GM12878 (cell line): ENCODE data around the gene MKX. TPM values are rescaled to one million over a fixed set of nuclear protein-coding genes. Genes with fewer than 3 reads are reported as not detected.

Source experiments
- ATAC-seq: fragments of 200-7000 bp; cut with Tn5 transposase; 3 replicates; pipeline ENCODE4 v1.9.1; 2020; ENCODE audit warnings: mild to moderate bottlenecking, moderate library complexity
- BruUV-seq: library from RNA; stranded (reverse); fragments of 400-500 nt; replicated peaks from 2 replicates; lab custom pipeline; 2021; lab: Mats Ljungman, UMichigan
- CTCF ChIA-PET: fragments of 300-600 bp; sonication (Branson Sonifier 250); formaldehyde crosslinking; extraction: SDS; loops from one replicate; lab custom pipeline; 2021; ENCODE audit warnings: inconsistent platforms; lab: Yijun Ruan, JAX
- POLR2A ChIA-PET: fragments of 350-600 bp; formaldehyde crosslinking; extraction: SDS; loops from one replicate; lab custom pipeline; 2021; ENCODE audit warnings: inconsistent platforms; lab: Charles Lee
- RAD21 ChIA-PET: fragments of 300-600 bp; sonication (Branson Sonifier 250); formaldehyde crosslinking; loops from one replicate; lab custom pipeline; 2023; ENCODE audit warnings: antibody characterized with exemption; ENCODE audit not compliant: unreplicated experiment; lab: Charles Lee
- SMC1A ChIA-PET: fragments of 300-600 bp; sonication (Branson Sonifier 250); formaldehyde crosslinking; loops from one replicate; lab custom pipeline; 2023; ENCODE audit not compliant: unreplicated experiment, uncharacterized antibody; lab: Charles Lee
- DNase-seq: peaks from one replicate; pipeline ENCODE4 v3.0.0-alpha.2; 2011; ENCODE audit warnings: low read depth, low spot score
- FAIRE-seq: peaks from 3 replicates; lab custom pipeline; 2011; peaks lifted over from hg19 to GRCh38; lab: Jason Lieb, UNC
- H2AFZ ChIP-seq: 2 replicates; pipeline ENCODE4 v1.6.0; 2011; ENCODE audit warnings: low read depth, low read length, control low read depth; ENCODE audit not compliant: control insufficient read depth
- H3K27ac ChIP-seq: 2 replicates; pipeline ENCODE4 v1.5.1; 2011; ENCODE audit warnings: control low read depth; ENCODE audit not compliant: control insufficient read depth, insufficient read depth
- H3K27me3 ChIP-seq, 2 experiments: replicated peaks in 1 of 2; 2 replicates each; pipeline versions ENCODE4 v1.6.0 to v1.6.1; 2011; ENCODE audit warnings: low read length in 1 of 2; ENCODE audit not compliant: control insufficient read depth in 2 of 2, insufficient read depth in 2 of 2
- H3K36me3 ChIP-seq, 2 experiments: 2 replicates each; pipeline ENCODE4 v1.5.1; 2011; ENCODE audit warnings: low read length in 1 of 2; ENCODE audit not compliant: control insufficient read depth in 2 of 2, insufficient read depth in 2 of 2
- H3K4me1 ChIP-seq: 2 replicates; pipeline ENCODE4 v1.6.1; 2011; ENCODE audit warnings: mild to moderate bottlenecking, low read length, moderate library complexity, mixed read lengths; ENCODE audit not compliant: control insufficient read depth, insufficient read depth
- H3K4me2 ChIP-seq: 2 replicates; pipeline ENCODE4 v1.6.0; 2011; ENCODE audit warnings: control low read depth; ENCODE audit not compliant: control insufficient read depth, insufficient read depth
- H3K4me3 ChIP-seq: fragments of 200-600 bp; sonication (generic); 2 replicates; pipeline ENCODE4 v1.5.1; 2016
- H3K79me2 ChIP-seq: 2 replicates; pipeline ENCODE4 v1.6.0; 2011; ENCODE audit warnings: low read length; ENCODE audit not compliant: control insufficient read depth, insufficient read depth
- H3K9ac ChIP-seq: 2 replicates; pipeline ENCODE4 v1.8.0; 2011; ENCODE audit warnings: low read length, control low read depth, mixed read lengths; ENCODE audit not compliant: control insufficient read depth, insufficient read depth
- H3K9me3 ChIP-seq: replicated peaks from 3 replicates; pipeline ENCODE4 v1.5.1; 2011; ENCODE audit warnings: mild to moderate bottlenecking, low read length; ENCODE audit not compliant: control insufficient read depth, insufficient read depth
- H4K20me1 ChIP-seq: 2 replicates; pipeline ENCODE4 v1.6.0; 2011; ENCODE audit not compliant: control insufficient read depth, insufficient read depth
- CBFB ChIP-seq: IDR thresholded peaks from 2 replicates; pipeline ENCODE4 v1.6.1; 2016; ENCODE audit warnings: antibody characterized with exemption, low read depth
- CHD2 ChIP-seq: IDR thresholded peaks from 2 replicates; pipeline ENCODE4 v1.6.1; 2011; ENCODE audit warnings: low read depth, low read length, improper control_type of control experiment, borderline replicate concordance
- GABPA ChIP-seq: IDR thresholded peaks from 2 replicates; pipeline ENCODE4 v1.6.1; 2014; ENCODE audit warnings: antibody characterized with exemption, low read depth, mild to moderate bottlenecking, inconsistent platforms
- KDM1A ChIP-seq: fragments of 200-600 bp; sonication (generic); IDR thresholded peaks from 2 replicates; pipeline ENCODE4 v1.6.1; 2016; ENCODE audit warnings: borderline replicate concordance
- KLF5 ChIP-seq: fragments of 450-650 bp; IDR thresholded peaks from 2 replicates; pipeline ENCODE4 v1.6.1; 2014; ENCODE audit warnings: mild to moderate bottlenecking; ENCODE audit not compliant: partially characterized antibody
- LARP7 ChIP-seq: fragments of 450-650 bp; IDR thresholded peaks from 2 replicates; pipeline ENCODE4 v1.6.1; 2017; ENCODE audit warnings: mild to moderate bottlenecking
- MYC ChIP-seq: IDR thresholded peaks from 2 replicates; pipeline ENCODE4 v1.6.1; 2011; ENCODE audit warnings: mild to moderate bottlenecking, low read length, moderate library complexity, inconsistent platforms; ENCODE audit not compliant: insufficient read depth, insufficient replicate concordance, insufficient read length, severe bottlenecking
- NR2C2 ChIP-seq: IDR thresholded peaks from 2 replicates; pipeline ENCODE4 v1.6.1; 2011; ENCODE audit warnings: borderline replicate concordance, low read depth; ENCODE audit not compliant: control insufficient read depth, insufficient read length
- RBBP5 ChIP-seq: fragments of 200-600 bp; sonication (generic); conservative IDR thresholded peaks from 2 replicates; pipeline ENCODE4 v1.6.1; 2016
- SIX5 ChIP-seq: IDR thresholded peaks from 2 replicates; pipeline ENCODE4 v1.6.1; 2011; ENCODE audit warnings: mild to moderate bottlenecking, low read depth, low read length, moderate library complexity; ENCODE audit not compliant: severe bottlenecking
- WGBS: methylation state at CpG from one replicate; pipeline ENCODE4 v1.1.6; 2016; ENCODE audit warnings: low lambda C conversion rate; ENCODE audit not compliant: insufficient replicate concordance, insufficient coverage; ENCODE audit errors: missing lambda C conversion rate; 5-methylcytosine and 5-hydroxymethylcytosine counted together
- in situ Hi-C: fragments of 300-500 bp; cut with MboI; formaldehyde crosslinking; loops from 9 replicates; pipeline ENCODE4 v1.14.3; 2018; ENCODE audit warnings: mixed read lengths
- intact Hi-C: fragments of 100-400 bp; cut with micrococcal nuclease; formaldehyde crosslinking; loops from one replicate; pipeline ENCODE4 v1.14.2; 2022; ENCODE audit not compliant: unreplicated experiment
- polyA plus RNA-seq, 11 experiments: library from polyadenylated mRNA; depleted of rRNA in 4 of 11; unstranded in 6 of 11; stranded (reverse) in 5 of 11; fragments of >200 nt; fragmentation: Nextera tagmentation in 4 of 11; fragmentation: Illumina TruSeq in 1 of 11; extraction: Ambion mirVana in 4 of 11; extraction: Trizol in 1 of 11; gene quantifications; 1 replicate in 1 of 11; 2 replicates in 10 of 11; pipeline versions ENCODE4 v1.2.1 to v1.2.3, GENCODE V29; 2011 to 2016; ENCODE audit warnings: inconsistent platforms in 2 of 11, missing spikeins in 2 of 11, low read depth in 1 of 11
- total RNA-seq, 4 experiments: library from RNA; depleted of rRNA in 3 of 4; stranded (reverse); fragments of >200 nt in 3 of 4; fragmentation: Illumina TruSeq in 1 of 4; extraction: Trizol in 1 of 4; gene quantifications; 2 replicates each; pipeline versions ENCODE4 v1.2.1 to v1.2.3, GENCODE V29; 2013 to 2021
- TF ChIP-seq, protein P1 (sequence below): fragments of 450-650 bp; IDR thresholded peaks from 2 replicates; pipeline ENCODE4 v1.6.1; 2017; ENCODE audit warnings: low read depth, mild to moderate bottlenecking, moderate library complexity
- TF ChIP-seq, protein P2 (sequence below): fragments of 450-650 bp; IDR thresholded peaks from 2 replicates; pipeline ENCODE4 v1.6.1; 2017; ENCODE audit warnings: mild to moderate bottlenecking, low read depth, inconsistent platforms; ENCODE audit not compliant: poor library complexity, severe bottlenecking

The MKX gene
- total and polyA plus RNA-seq, 10 of the 15 experiments (the other 5 are each of a cell fraction or from before 2014, with no cell fraction given) = not detected

GRCh38 chr10:27720529-27720928, 25.1 kb downstream of the MKX start:
- Histone ChIP-seq H3K9me3 (no peaks in the 10 kb centered on the region), H3K9ac (no peak overlapping the region), H3K4me2 (no peak overlapping the region), H2AFZ (no peak overlapping the region), H3K4me1 (no peaks in the 10 kb centered on the region), H3K36me3 (no peaks in the 10 kb centered on the region), H3K27me3 (no peaks in the 10 kb centered on the region), H3K4me3 (no peak overlapping the region), H4K20me1 (no peaks in the 10 kb centered on the region), H3K27ac (no peak overlapping the region), H3K79me2 (no peaks in the 10 kb centered on the region)
- in situ Hi-C loops (no loop called here), intact Hi-C loops (no loop called here)
- TF ChIP-seq KDM1A = no peak
- TF ChIP-seq, protein P1, sequence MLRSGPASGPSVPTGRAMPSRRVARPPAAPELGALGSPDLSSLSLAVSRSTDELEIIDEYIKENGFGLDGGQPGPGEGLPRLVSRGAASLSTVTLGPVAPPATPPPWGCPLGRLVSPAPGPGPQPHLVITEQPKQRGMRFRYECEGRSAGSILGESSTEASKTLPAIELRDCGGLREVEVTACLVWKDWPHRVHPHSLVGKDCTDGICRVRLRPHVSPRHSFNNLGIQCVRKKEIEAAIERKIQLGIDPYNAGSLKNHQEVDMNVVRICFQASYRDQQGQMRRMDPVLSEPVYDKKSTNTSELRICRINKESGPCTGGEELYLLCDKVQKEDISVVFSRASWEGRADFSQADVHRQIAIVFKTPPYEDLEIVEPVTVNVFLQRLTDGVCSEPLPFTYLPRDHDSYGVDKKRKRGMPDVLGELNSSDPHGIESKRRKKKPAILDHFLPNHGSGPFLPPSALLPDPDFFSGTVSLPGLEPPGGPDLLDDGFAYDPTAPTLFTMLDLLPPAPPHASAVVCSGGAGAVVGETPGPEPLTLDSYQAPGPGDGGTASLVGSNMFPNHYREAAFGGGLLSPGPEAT = no peak
- TF ChIP-seq SIX5 = no peak
- TF ChIP-seq KLF5 = no peak
- DNase-seq (no peak), FAIRE-seq (no peak), ATAC-seq (no peak)
- SMC1A ChIA-PET = no interaction called here
- WGBS = 62% methylated on average over 1 of the region's 1 CpG
- RAD21 ChIA-PET = no interaction called here
- POLR2A ChIA-PET = no interaction called here
- no TSS peak for BruUV-seq
- CTCF ChIA-PET = interaction anchor here (0.6 kb wide), 1 partner anchor 1990 kb away, joined by 3 read pairs; no protein-coding TSS in a partner anchor

- Histone ChIP-seq H3K4me1 (no peaks in the 10 kb centered on the region), H3K9ac (no peak overlapping the region), H3K79me2 (no peaks in the 10 kb centered on the region), H4K20me1 (no peaks in the 10 kb centered on the region), H3K36me3 (no peaks in the 10 kb centered on the region), H3K27me3 (no peaks in the 10 kb centered on the region), H3K4me3 (no peak overlapping the region), H3K4me2 (no peak overlapping the region), H3K27ac (no peak overlapping the region), H3K9me3 (no peaks in the 10 kb centered on the region), H2AFZ (no peak overlapping the region)
- no peak for FAIRE-seq
- no TSS peak for BruUV-seq
- no peak for DNase-seq
- ChIA-PET RAD21 (no interaction called here), SMC1A (no interaction called here), CTCF (no interaction called here), POLR2A (no interaction called here)
- no peak for TF ChIP-seq MYC
- no peak for TF ChIP-seq LARP7
- TF ChIP-seq CBFB = no peak
- TF ChIP-seq CHD2 = no peak
- no peak for TF ChIP-seq RBBP5
- TF ChIP-seq GABPA = no peak
- TF ChIP-seq, protein P2, sequence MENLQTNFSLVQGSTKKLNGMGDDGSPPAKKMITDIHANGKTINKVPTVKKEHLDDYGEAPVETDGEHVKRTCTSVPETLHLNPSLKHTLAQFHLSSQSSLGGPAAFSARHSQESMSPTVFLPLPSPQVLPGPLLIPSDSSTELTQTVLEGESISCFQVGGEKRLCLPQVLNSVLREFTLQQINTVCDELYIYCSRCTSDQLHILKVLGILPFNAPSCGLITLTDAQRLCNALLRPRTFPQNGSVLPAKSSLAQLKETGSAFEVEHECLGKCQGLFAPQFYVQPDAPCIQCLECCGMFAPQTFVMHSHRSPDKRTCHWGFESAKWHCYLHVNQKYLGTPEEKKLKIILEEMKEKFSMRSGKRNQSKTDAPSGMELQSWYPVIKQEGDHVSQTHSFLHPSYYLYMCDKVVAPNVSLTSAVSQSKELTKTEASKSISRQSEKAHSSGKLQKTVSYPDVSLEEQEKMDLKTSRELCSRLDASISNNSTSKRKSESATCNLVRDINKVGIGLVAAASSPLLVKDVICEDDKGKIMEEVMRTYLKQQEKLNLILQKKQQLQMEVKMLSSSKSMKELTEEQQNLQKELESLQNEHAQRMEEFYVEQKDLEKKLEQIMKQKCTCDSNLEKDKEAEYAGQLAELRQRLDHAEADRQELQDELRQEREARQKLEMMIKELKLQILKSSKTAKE = no peak
- TF ChIP-seq NR2C2 = no peak
- intact Hi-C loops = no loop called here
- in situ Hi-C loops = no loop called here
- 14% methylated on average over 3 of the region's 3 CpGs for WGBS
- ATAC-seq = no peak
These were observed 26.6 kb downstream of the MKX start for GRCh38 chr10:27719052-27719451.
